Sigmoid colon (tissue), 7 donors: ENCODE results near the gene FOLH1. TPM values are rescaled to one million over a fixed set of nuclear protein-coding genes. Genes with fewer than 3 reads are reported as not detected.

Experiments
- polyA plus RNA-seq, 3 donors: library from polyadenylated mRNA; stranded (reverse); fragments of 200-250 nt; gene quantifications; one replicate each; pipeline ENCODE4 v1.2.3, GENCODE V29; 2013
- total RNA-seq, 4 donors: library from RNA; depleted of rRNA; stranded (reverse); fragments of >200 nt; gene quantifications; one replicate each; pipeline ENCODE4 v1.1.0, GENCODE V29; 2016
- donor health status: healthy with polysubstance abuse.
- donor health status: Bipolar disorder and iron deficiency.
- donor health status: healthy.

Gene FOLH1
- total and polyA plus RNA-seq, 7 donors, result 0.23 to 4.6 (median 0.60) TPM

Other genes with a start within 250 kb of the FOLH1 start
- not detected for gene TRIM51G, start 224.7 kb downstream of the FOLH1 start, total RNA-seq
- not detected for gene TRIM51G, start 224.7 kb downstream of the FOLH1 start, polyA plus RNA-seq
- gene TRIM49B, start 179.8 kb downstream of the FOLH1 start, total RNA-seq, result not detected
- not detected for gene TRIM49B, start 179.8 kb downstream of the FOLH1 start, polyA plus RNA-seq
- not detected for gene TRIM64C, start 149.5 kb downstream of the FOLH1 start, total RNA-seq
- not detected for gene TRIM64C, start 149.5 kb downstream of the FOLH1 start, polyA plus RNA-seq